Measurements from ENCODE around the gene VGLL4. TPM values are rescaled to one million over a fixed set of nuclear protein-coding genes. Genes with fewer than 3 reads are reported as not detected.
A peak's percentile ranks its signal among the peaks of the same experiment; 100 is the strongest.

The VGLL4 gene
- total RNA-seq, 1 experiment from 2014 or later = 66.0 TPM

DNA sequence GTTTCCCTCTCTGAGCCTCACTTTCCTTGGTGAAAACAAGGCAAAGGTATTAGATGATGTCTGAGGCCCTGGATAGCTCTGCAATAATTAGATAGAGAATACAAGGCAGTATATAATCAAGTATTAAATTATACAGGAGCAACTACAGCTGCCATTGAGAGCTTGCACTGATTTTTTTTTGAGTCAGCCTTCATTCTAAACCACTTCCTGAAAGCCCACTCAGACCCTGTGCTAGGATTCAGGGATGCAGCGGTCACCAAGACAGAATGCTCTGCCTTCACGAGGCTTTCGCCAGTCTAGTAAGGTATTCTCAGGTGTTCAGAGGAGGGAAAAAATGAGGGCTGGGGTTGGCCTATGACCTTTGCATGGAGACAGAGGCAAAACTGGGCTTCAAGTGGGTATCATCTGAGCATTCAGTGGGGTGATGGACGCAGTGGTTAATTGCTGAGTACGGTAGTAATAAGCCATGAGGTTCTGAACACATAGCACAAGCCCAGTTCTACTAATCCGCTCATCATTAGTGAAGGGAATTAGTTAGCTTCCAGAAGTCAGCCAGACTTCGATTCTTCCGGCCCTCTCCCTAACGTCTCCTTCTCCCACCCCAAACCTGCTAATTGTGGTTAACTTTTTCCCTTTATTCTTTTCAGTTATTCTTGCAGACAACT lies 3.6 kb downstream of the VGLL4 start:
- POLR2A ChIA-PET = no interaction called here
- Histone ChIP-seq H3K4me3 (ENCODE audit: low read depth in 2 of 2, low read length in 2 of 2) (peak overlapping the region; percentile 84 to 86), H3K27me3 (ENCODE audit: control insufficient read depth, insufficient read depth, low read length) (no peaks in the 10 kb centered on the region), H3K36me3 (ENCODE audit: control insufficient read depth, insufficient read depth, low read length) (no peaks in the 10 kb centered on the region; the same call in none of the 2 replicates), H3K4me1 (ENCODE audit: control insufficient read depth, insufficient read depth, low read length) (peaks cover 35% of the 10 kb centered on the region), H3K9me3 (ENCODE audit: control insufficient read depth, insufficient read depth, low read depth, low read length) (no peaks in the 10 kb centered on the region), H3K27ac (ENCODE audit: low read length) (peak overlapping the region; percentile 99)
- TF ChIP-seq SIN3A (IDR thresholded peaks at IDR 0.05; ENCODE audit: borderline replicate concordance, insufficient read depth, low read depth, low read length) (no peak), POLR2AphosphoS5 (IDR thresholded peaks at IDR 0.05; ENCODE audit: low read depth, low read length) (no peak)
- TF ChIP-seq, protein P1, sequence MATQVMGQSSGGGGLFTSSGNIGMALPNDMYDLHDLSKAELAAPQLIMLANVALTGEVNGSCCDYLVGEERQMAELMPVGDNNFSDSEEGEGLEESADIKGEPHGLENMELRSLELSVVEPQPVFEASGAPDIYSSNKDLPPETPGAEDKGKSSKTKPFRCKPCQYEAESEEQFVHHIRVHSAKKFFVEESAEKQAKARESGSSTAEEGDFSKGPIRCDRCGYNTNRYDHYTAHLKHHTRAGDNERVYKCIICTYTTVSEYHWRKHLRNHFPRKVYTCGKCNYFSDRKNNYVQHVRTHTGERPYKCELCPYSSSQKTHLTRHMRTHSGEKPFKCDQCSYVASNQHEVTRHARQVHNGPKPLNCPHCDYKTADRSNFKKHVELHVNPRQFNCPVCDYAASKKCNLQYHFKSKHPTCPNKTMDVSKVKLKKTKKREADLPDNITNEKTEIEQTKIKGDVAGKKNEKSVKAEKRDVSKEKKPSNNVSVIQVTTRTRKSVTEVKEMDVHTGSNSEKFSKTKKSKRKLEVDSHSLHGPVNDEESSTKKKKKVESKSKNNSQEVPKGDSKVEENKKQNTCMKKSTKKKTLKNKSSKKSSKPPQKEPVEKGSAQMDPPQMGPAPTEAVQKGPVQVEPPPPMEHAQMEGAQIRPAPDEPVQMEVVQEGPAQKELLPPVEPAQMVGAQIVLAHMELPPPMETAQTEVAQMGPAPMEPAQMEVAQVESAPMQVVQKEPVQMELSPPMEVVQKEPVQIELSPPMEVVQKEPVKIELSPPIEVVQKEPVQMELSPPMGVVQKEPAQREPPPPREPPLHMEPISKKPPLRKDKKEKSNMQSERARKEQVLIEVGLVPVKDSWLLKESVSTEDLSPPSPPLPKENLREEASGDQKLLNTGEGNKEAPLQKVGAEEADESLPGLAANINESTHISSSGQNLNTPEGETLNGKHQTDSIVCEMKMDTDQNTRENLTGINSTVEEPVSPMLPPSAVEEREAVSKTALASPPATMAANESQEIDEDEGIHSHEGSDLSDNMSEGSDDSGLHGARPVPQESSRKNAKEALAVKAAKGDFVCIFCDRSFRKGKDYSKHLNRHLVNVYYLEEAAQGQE (IDR thresholded peaks at IDR 0.05; ENCODE audit: insufficient read depth in 1 of 2, low read depth in 2 of 2, low read length in 1 of 2) = no peak
- TF ChIP-seq, protein P2, sequence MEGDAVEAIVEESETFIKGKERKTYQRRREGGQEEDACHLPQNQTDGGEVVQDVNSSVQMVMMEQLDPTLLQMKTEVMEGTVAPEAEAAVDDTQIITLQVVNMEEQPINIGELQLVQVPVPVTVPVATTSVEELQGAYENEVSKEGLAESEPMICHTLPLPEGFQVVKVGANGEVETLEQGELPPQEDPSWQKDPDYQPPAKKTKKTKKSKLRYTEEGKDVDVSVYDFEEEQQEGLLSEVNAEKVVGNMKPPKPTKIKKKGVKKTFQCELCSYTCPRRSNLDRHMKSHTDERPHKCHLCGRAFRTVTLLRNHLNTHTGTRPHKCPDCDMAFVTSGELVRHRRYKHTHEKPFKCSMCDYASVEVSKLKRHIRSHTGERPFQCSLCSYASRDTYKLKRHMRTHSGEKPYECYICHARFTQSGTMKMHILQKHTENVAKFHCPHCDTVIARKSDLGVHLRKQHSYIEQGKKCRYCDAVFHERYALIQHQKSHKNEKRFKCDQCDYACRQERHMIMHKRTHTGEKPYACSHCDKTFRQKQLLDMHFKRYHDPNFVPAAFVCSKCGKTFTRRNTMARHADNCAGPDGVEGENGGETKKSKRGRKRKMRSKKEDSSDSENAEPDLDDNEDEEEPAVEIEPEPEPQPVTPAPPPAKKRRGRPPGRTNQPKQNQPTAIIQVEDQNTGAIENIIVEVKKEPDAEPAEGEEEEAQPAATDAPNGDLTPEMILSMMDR (IDR thresholded peaks at IDR 0.05) = no peak
- DNase-seq (ENCODE audit: low read depth, low spot score) (no peak), ATAC-seq (no peak)
- BruUV-seq (replicated peaks) = no TSS peak
- intact Hi-C loops (cut with micrococcal nuclease; ENCODE audit: unreplicated experiment) (loop anchor here (5.0 kb wide), 1 partner anchor 83 kb away; no protein-coding TSS in a partner anchor), in situ Hi-C loops (cut with HindIII; ENCODE audit: low pct_unique_long_range_greater_than_20kb, low sequenced_read_pairs) (no loop called here)
- CTCF ChIA-PET = interaction anchor here (0.6 kb wide), 1 partner anchor 43 kb away, joined by 3 read pairs; no protein-coding TSS in a partner anchor

DNA sequence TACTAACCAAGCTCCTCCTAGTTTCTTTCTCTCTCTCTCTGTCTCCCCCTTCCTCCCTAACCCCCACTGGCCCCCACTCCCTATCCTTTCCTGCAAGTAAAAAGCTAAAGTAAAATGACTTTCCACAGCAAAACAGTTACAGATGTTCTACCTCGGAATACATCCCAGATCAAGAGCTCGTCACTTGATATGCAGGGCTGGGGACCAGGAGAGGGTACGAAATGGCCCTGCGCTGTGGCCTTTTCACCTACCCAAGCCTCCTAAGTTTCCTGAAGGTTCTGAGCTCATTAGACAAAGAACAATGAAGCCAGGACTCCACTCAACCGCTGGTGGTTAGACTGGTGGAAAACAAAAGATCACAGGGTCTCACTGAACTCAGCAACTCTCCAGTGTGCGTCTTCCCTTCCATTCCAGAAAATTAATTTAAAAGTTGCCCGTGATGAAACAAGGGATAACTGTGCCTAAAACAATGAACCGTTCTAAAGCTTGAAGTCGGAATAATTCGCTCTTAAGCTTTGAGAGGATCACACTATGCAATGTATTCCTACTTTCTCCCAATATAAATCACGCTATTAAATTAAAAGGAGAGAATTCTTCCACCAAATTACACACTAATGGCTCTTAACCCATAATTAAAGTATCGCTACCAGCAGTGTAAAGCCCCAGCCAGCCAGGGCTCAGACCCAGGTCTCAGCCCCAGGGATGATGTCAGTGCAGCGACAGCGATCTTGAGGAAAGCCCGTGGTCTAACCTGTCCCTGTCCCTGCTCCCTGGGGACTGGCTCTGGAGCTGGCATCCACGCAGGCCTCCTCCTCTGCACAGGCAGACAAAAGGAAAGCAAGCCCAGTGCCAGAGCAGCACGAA lies 5.0 kb downstream of the VGLL4 start:
- TF ChIP-seq POLR2AphosphoS5 (IDR thresholded peaks at IDR 0.05; ENCODE audit: low read depth, low read length) = no peak
- TF ChIP-seq, protein P2 (IDR thresholded peaks at IDR 0.05) = no peak
- TF ChIP-seq TCF7L2 (IDR thresholded peaks at IDR 0.05; ENCODE audit: low read depth, low read length) = no peak
- no peak for TF ChIP-seq SIN3A (IDR thresholded peaks at IDR 0.05; ENCODE audit: borderline replicate concordance, insufficient read depth, low read depth, low read length)
- TF ChIP-seq, protein P1 (IDR thresholded peaks at IDR 0.05; ENCODE audit: insufficient read depth in 1 of 2, low read depth in 2 of 2, low read length in 1 of 2) = no peak
- intact Hi-C loops (cut with micrococcal nuclease; ENCODE audit: unreplicated experiment) (no loop called here), in situ Hi-C loops (cut with HindIII; ENCODE audit: low pct_unique_long_range_greater_than_20kb, low sequenced_read_pairs) (no loop called here)
- ATAC-seq (peak; percentile 29), DNase-seq (ENCODE audit: low read depth, low spot score) (no peak)
- Histone ChIP-seq H3K27me3 (ENCODE audit: control insufficient read depth, insufficient read depth, low read length) (no peaks in the 10 kb centered on the region), H3K4me1 (ENCODE audit: control insufficient read depth, insufficient read depth, low read length) (peaks cover 41% of the 10 kb centered on the region), H3K9me3 (ENCODE audit: control insufficient read depth, insufficient read depth, low read depth, low read length) (no peaks in the 10 kb centered on the region), H3K27ac (ENCODE audit: low read length) (peak overlapping the region; percentile 99), H3K36me3 (ENCODE audit: control insufficient read depth, insufficient read depth, low read length) (no peaks in the 10 kb centered on the region; the same call in none of the 2 replicates), H3K4me3 (ENCODE audit: low read depth in 2 of 2, low read length in 2 of 2) (peak overlapping the region; percentile 84 to 86)
- CTCF ChIA-PET = interaction anchor here (0.7 kb wide), 1 partner anchor 1463 kb away, joined by 6 read pairs; no protein-coding TSS in a partner anchor
- POLR2A ChIA-PET = interaction anchor here (1.1 to 1.2 kb wide), 2 partner anchors 37 to 39 kb away, joined by 3 read pairs; no protein-coding TSS in a partner anchor
- no TSS peak for BruUV-seq (replicated peaks)
